ENCODE results near the gene OTOG. TPM values are rescaled to one million over a fixed set of nuclear protein-coding genes. Genes with fewer than 3 reads are reported as not detected.

The OTOG gene
- total and polyA plus RNA-seq, 2 of the 8 experiments (the other 6 are each of a cell fraction or from before 2014, with no cell fraction given): 0.41 to 1.5 TPM

- FAIRE-seq: no peak
- H3K27ac ChIP-seq (ENCODE audit: low read depth, low read length): no peak overlapping the region
- POLR2A ChIA-PET (ENCODE audit: partially characterized antibody): no interaction called here
- H3K4me1 ChIP-seq (replicated peaks in 1 of 4; ENCODE audit: control insufficient read depth in 3 of 4, insufficient read depth in 4 of 4, low read length in 3 of 4): peaks cover 0 to 4% (median 2%) of the 10 kb centered on the region in 4 experiments; a peak in 3 of 7 replicates
- no peak overlapping the region for H2AFZ ChIP-seq (ENCODE audit: low read length)
- no peaks in the 10 kb centered on the region for H3K79me2 ChIP-seq (ENCODE audit: control insufficient read depth in 1 of 2, insufficient read depth in 2 of 2, low read length in 2 of 2)
- CTCF ChIA-PET (ENCODE audit: partially characterized antibody): interaction anchor here (0.8 to 3.5 kb wide), 6 partner anchors 28 to 372 kb away, joined by 3 to 20 read pairs (median 6); no protein-coding TSS in a partner anchor
- H3K9me3 ChIP-seq (ENCODE audit: insufficient read depth in 2 of 2, low read depth in 1 of 2, low read length in 1 of 2): no peaks in the 10 kb centered on the region
- no peak overlapping the region for H3K14ac ChIP-seq (ENCODE audit: insufficient read length)
- no peak overlapping the region for H2BK5ac ChIP-seq (ENCODE audit: low read depth, low read length)
- no peak overlapping the region; the same call in 1 of the 2 replicates for H4K8ac ChIP-seq (ENCODE audit: extremely low read depth, insufficient read depth, low read length)
- WGBS, 2 experiments (ENCODE audit: extremely low coverage in 1 of 2, insufficient coverage in 1 of 2, insufficient read length in 1 of 2, insufficient replicate concordance in 2 of 2, low coverage in 1 of 2, low lambda C conversion rate in 2 of 2, missing lambda C conversion rate in 1 of 2): 93% methylated on average over 17 of the region's 17 CpGs; no CpG with 5 or more reads in 1 of the 2 experiments
- H3K36me3 ChIP-seq (ENCODE audit: control insufficient read depth in 2 of 4, insufficient read depth in 4 of 4, low read length in 3 of 4): no peaks in the 10 kb centered on the region
- no peak overlapping the region for H3K4ac ChIP-seq (replicated peaks; ENCODE audit: insufficient read length, low read depth, low read length)
- H2BK15ac ChIP-seq (ENCODE audit: low read length): no peak overlapping the region
- no peak overlapping the region for H3K23ac ChIP-seq (ENCODE audit: insufficient read length)
- DNase-seq (ENCODE audit: low read depth in 1 of 2, low spot score in 2 of 2): no peak
- H4K20me1 ChIP-seq (replicated peaks in 1 of 2; ENCODE audit: control insufficient read depth in 1 of 2, insufficient read depth in 2 of 2, low read length in 2 of 2): peaks cover 0 to 4% of the 10 kb centered on the region in 2 experiments
- no peak overlapping the region for H4K91ac ChIP-seq (replicated peaks; ENCODE audit: insufficient read length, low read length)
- H3K27me3 ChIP-seq (replicated peaks in 1 of 4; ENCODE audit: control insufficient read depth in 3 of 4, extremely low read depth in 1 of 4, insufficient read depth in 3 of 4, low read length in 3 of 4): no peaks in the 10 kb centered on the region; a peak in 2 of 7 replicates
- H3K18ac ChIP-seq (ENCODE audit: extremely low read depth, low read length): no peak overlapping the region; the same call in 1 of the 2 replicates
- H2BK20ac ChIP-seq (ENCODE audit: low read length): no peak overlapping the region
- H3K79me1 ChIP-seq (ENCODE audit: low read depth, low read length): no peaks in the 10 kb centered on the region
- H2BK12ac ChIP-seq (ENCODE audit: low read depth, low read length): no peak overlapping the region
- H2AK5ac ChIP-seq (ENCODE audit: low read depth, low read length): no peak overlapping the region
- no peaks in the 10 kb centered on the region; the same call in 1 of the 2 replicates for H3K23me2 ChIP-seq (ENCODE audit: low read depth, low read length)
- H4K5ac ChIP-seq (ENCODE audit: insufficient read length, low read depth, low read length): no peak overlapping the region
- no peak overlapping the region for H3K4me2 ChIP-seq (ENCODE audit: insufficient read depth in 1 of 2, low read depth in 2 of 2, low read length in 2 of 2)
- H3K9ac ChIP-seq (replicated peaks in 1 of 4; ENCODE audit: extremely low read depth in 1 of 4, low read depth in 3 of 4, low read length in 3 of 4): no peak overlapping the region
- no peak overlapping the region for H3K4me3 ChIP-seq (ENCODE audit: extremely low read depth in 1 of 4, insufficient read depth in 2 of 4, low read depth in 3 of 4, low read length in 4 of 4)
- H3K56ac ChIP-seq (replicated peaks; ENCODE audit: insufficient read length, low read depth, low read length): no peak overlapping the region
- no peak overlapping the region for H2BK120ac ChIP-seq (replicated peaks; ENCODE audit: low read depth, low read length)
- no peak for TF ChIP-seq EZH2 (IDR thresholded peaks at IDR 0.05; ENCODE audit: low read depth, low read length, severe bottlenecking)
- no peak for TF ChIP-seq MAFK (IDR thresholded peaks at IDR 0.05; ENCODE audit: low read depth, low read length)
- TF ChIP-seq TAF1 (IDR thresholded peaks at IDR 0.05; ENCODE audit: low read depth, low read length): no peak
Measured at GRCh38 chr11:17605651-17606122, 58.6 kb downstream of the OTOG start.
